Activated T-cell treated with anti-CD3 and anti-CD28 coated beads for 4 hours (primary cell): ENCODE data around the gene CALML6.

Experiments
- DNase-seq: peaks from one replicate; pipeline ENCODE4 v3.0.0-alpha.2; 2020

The CALML6 gene

DNA sequence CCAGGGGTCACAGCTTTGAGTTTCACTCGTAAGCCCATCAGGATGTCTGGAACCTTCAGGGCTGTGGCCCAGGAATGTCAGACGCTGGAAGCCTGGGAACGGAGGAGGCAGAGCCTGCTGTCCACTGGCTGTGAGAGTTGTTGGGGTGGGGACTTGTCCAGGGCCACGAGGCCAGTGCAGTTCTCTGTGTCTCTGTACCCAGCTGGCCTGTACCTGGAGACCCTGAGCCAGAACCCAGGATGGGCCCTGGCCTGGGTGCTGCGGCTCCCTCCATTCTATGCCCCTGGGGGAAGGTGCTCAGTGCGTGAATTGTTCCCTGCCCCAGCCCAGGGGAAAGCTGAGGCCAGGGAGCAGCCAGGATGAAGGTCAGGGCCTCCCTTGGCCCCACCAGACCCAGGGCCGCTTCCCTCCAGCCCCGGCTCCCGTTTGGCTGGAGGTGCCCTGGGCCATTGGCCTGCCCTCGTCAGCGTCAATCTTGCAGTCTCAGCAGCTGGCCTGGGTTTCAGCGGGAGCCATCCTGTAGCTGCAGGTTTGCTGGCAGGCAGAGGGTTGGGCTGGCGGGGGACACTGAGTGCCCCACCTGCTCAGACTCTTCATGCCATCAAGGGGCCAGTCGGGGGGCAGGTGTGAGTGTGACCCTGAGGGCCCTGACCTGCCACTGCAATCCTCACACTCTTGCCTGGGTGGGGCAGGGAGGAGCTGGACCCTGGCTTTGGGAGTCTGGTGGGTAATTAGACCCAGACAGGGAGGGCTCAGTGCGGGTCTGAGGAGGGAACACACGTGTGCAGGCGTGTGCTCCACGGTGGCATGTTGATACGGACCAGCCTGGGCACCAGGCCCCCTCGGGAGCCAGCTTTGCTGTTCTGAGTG lies 724 bp upstream of the CALML6 start:
- DNase-seq, result no peak

DNA sequence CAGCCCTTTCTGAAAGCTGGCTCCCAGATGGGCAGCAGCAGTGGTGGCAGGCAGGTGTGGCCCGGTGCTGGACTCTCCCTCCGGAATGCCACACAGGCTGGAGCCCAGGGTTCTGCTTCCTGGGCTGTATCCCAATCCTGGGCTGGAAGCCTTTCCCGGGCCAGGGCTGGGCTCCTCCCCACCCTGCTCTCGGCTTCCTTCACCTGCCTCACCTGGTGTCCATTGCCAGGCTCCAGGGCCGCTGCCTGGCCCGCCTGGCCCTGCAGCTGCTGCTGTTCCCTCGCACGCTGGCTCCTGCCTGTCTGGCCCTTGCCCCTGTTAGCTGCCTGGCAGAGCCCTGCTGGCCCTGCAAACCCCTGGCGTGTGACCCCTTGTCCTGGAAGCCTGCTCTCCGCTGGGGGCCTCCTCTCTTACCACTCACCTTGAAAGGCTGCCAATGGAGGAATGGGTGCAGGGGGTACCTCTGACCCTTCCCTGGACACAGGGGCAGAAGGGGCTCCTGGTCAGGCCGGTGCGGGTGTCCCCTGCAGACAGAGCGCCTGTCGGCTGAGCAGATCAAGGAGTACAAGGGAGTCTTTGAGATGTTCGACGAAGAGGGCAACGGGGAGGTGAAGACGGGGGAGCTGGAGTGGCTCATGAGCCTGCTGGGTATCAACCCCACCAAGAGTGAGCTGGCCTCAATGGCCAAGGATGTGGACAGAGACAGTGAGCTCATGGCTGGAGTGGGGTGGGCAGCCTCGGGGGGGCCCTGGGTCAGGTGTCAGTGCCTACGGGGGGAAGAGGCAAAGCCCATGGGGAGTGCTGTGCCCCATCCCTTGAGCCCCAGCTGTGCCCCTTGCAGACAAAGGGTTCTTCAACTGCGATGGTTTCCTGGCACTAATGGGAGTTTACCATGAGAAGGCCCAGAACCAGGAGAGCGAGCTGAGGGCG lies 1.1 kb downstream of the CALML6 start:
- DNase-seq, result no peak

- DNase-seq, result no peak
Observed at GRCh38 chr1:1916851-1917251, 1.8 kb downstream of the CALML6 start.

GRCh38 chr1:1917304-1917976 lies 2.4 kb downstream of the CALML6 start:
- no peak for DNase-seq

GRCh38 chr1:1917995-1918900 lies 3.2 kb downstream of the CALML6 start:
- DNase-seq, result no peak

DNA sequence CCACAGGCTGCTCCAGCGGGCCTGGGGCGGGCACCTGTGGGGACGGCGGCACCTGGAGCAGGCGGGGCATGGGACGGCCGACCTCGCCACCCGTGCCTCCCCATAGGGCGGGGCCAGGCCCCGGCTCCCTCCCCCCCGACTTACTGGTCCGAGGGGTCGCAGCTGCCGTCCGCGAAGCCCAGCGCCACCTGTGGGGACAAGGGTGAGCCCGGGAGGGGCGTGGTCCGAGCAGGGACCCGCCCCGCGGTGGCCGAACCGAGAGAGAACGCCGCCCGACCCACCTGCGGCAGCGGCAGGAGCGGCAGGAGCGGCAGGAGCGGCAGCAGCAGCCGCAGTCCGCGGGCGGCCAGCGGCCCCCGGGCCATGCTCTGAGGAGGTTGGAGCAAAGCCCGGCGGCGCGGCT lies 3.8 kb downstream of the CALML6 start, which contains the start of gene TMEM52:
TMEM52 (minus strand) TSS at position 379 of the 403 bp plus-strand sequence; CDS start at position 365, 14 bp downstream.
- peak; percentile 18 for DNase-seq

GRCh38 chr1:1919304-1920056 lies 4.4 kb downstream of the CALML6 start:
- DNase-seq, result peak; percentile 99

GRCh38 chr1:1920057-1920607 lies 5.1 kb downstream of the CALML6 start:
- no peak for DNase-seq

DNA sequence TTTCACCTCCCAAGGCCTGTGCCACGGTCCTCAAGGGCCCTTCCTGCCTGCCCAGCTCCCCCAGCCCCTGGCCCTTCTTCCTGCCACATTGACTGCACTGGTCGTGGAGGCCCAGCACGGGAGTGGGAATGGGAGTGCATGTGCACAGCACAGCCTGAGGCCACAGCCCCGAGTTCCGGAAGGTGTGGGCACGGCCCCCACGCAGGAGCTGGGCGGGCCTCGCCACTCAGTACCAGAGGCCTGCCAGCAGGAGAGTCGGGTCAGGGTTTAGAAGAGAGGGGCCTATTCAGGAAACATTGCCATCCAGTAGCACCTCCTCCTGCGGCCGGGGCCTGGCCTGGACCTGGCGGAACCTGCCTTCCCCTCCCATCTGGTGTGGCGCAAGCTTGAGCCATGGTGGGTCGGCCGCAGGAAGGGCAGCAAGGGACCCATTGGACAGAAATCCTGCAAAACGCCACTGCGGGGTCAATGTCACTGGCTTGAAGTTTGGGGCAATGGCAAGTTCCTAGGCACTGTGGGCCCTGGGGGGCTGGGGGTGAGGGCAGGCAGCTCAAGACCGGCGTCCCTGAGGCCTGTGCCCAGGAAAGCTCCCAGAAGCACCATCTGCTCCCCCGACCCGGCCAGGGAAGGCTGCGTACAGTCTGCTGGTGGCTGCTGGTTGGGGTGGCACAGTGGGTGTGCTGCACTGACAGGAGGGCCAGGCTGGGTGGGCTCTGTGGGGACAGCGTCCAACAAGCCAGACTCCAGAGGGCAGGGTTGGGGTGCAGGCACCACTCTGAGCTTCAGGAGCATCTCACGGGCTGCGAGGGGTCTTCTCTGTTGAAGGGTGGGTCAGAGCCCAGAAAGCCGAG lies 5.8 kb downstream of the CALML6 start:
- DNase-seq, result no peak

GRCh38 chr1:1921459-1921862 lies 6.4 kb downstream of the CALML6 start:
- DNase-seq, result no peak

DNA sequence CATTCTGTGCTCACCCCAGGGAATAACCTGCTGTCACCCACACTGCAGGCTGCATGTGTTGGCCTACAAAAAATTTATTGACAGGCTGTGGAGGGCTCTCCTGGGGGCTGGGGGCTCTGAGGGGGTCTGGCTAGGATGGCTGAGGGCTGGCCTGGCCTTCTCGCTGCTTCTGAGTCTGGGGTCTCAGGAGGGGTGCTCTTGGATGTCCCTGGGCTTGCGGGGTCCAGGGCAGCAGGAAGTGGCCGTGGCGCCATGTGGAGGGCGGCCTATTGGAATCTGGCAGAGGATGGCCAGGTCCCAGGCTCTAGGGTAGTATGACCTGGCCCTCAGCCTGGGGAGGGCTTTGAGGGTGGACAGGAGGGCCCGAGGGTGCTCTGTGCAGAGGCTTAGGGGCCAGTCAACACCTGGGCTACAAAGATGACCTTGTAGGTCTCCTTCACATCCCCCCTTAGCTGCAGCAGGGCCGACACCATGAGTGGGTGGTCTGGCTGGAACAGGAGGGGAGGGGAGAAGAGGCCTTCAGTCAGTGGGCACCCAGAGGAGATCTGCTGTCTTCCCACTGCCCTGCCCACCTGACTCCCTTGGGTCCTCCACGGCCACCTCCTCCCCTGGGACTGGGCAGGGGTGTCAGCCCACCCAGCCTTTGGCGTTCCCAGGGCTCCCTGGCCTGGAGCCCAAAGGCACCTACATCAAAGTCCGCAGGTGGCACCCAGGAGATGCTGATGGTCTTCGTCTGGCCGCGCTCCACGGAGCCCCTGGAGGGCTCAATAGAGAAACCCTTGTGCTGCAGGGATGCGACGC lies 7.0 kb downstream of the CALML6 start:
- DNase-seq, result no peak

GRCh38 chr1:1922702-1922955 lies 7.6 kb downstream of the CALML6 start:
- no peak for DNase-seq

GRCh38 chr1:1922956-1923833 lies 8.1 kb downstream of the CALML6 start:
- no peak for DNase-seq

GRCh38 chr1:1924386-1924785 lies 9.3 kb downstream of the CALML6 start:
- DNase-seq, result no peak

DNA sequence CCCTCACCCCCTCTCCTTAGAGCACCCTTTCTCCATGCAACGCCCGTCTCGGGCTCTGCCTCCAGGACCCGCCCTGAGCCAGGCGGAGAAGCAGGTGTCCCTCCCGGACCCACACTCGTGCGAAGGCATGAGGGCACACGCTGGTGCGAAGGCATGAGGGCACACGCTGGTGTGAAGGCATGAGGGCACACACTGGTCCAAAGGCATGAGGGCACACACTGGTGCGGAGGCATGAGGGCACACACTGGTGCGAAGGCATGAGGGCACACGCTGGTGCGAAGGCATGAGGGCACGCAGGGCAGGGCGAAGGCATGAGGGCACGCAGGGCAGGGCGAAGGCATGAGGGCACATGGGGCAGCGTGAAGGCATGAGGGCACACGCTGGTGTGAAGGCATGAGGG lies 9.8 kb downstream of the CALML6 start:
- no peak for DNase-seq

DNA sequence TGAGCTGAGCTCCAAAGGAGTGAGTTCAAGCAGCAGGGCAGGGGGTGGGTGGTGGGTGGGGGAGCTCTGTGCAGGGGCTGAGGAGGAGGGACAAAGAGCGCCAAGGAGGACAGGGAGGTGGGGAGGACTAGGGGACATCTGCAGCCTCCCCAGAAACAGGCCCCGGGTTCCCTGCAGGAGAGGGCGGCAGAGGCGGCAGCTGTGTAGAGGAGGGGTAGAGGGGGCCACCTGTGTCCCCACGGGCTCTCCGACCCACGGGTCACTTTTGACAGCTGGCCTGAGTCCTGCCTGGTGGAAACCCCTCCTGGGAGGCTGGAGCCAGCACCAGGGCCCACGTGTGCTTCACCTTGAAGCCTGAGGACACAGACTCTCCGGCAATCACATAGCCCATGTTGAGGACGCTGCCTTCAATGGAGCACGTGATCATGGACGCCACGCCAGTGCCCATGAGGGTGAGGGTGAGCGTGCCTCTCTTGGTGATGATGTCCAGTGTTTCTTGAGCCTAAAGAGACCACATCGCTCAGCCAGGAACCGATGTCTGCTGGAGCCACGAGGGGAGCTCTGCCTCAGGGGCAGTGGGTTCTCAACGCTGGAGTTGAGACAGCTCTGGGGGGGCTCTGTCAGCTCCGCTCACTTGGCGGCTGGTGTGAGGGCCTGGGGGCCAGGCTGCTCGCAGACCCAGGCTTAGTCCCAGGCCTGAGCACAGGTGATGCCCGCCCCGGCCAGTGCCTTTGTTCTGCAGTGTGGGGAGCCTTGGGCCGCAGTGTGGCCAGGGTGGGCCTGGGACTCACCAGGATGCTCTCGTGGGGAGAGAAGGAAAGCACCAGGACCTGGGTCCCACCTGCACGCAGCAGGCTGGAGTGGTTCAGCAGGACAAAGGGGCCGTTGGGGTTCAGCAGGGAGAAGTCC lies 10.6 kb downstream of the CALML6 start:
- DNase-seq, result no peak

GRCh38 chr1:1926346-1926811 lies 11.3 kb downstream of the CALML6 start:
- no peak for DNase-seq
